Measurements from ENCODE around the gene AUTS2. TPM values are rescaled to one million over a fixed set of nuclear protein-coding genes. Genes with fewer than 3 reads are reported as not detected.

Gene AUTS2
- polyA plus RNA-seq, 3 donors = 0.08 to 0.35 TPM; not detected in 1

GRCh38 chr7:69596723-69597277, 1.5 kb upstream of the AUTS2 start:
- WGBS (ENCODE audit: insufficient coverage) = 0% methylated on average over 8 of the region's 16 CpGs
- H3K27me3 Mint-ChIP-seq (ENCODE audit: low read depth in 3 of 3) = peaks cover 40 to 55% (median 41%) of the 10 kb centered on the region in 3 donors
- H3K27me3 ChIP-seq (ENCODE audit: control insufficient read depth in 2 of 2, insufficient read depth in 2 of 2, low read length in 2 of 2) = peaks cover 20 to 48% of the 10 kb centered on the region in 2 donors
- H3K9me3 Mint-ChIP-seq = peaks cover 0 to 19% (median 2%) of the 10 kb centered on the region in 7 donors
- intact Hi-C loops (cut with micrococcal nuclease) = no loop called here
- no peaks in the 10 kb centered on the region for H3K79me2 ChIP-seq (ENCODE audit: insufficient read depth, low read length)
- DNase-seq = no peak
- peak overlapping the region; percentile 99 for H3K4me2 ChIP-seq (replicated peaks; ENCODE audit: extremely low read depth, low read length, poor library complexity, severe bottlenecking)
- peaks cover 0 to 1% of the 10 kb centered on the region in 2 donors for H3K9me3 ChIP-seq (replicated peaks in 1 of 2; ENCODE audit: control insufficient read depth in 1 of 2, insufficient read depth in 1 of 2, low read length in 2 of 2)
- TF ChIP-seq, protein P1, sequence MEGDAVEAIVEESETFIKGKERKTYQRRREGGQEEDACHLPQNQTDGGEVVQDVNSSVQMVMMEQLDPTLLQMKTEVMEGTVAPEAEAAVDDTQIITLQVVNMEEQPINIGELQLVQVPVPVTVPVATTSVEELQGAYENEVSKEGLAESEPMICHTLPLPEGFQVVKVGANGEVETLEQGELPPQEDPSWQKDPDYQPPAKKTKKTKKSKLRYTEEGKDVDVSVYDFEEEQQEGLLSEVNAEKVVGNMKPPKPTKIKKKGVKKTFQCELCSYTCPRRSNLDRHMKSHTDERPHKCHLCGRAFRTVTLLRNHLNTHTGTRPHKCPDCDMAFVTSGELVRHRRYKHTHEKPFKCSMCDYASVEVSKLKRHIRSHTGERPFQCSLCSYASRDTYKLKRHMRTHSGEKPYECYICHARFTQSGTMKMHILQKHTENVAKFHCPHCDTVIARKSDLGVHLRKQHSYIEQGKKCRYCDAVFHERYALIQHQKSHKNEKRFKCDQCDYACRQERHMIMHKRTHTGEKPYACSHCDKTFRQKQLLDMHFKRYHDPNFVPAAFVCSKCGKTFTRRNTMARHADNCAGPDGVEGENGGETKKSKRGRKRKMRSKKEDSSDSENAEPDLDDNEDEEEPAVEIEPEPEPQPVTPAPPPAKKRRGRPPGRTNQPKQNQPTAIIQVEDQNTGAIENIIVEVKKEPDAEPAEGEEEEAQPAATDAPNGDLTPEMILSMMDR (IDR thresholded peaks at IDR 0.05) = no peak
- peaks cover 0 to 2% of the 10 kb centered on the region in 2 donors for H3K36me3 Mint-ChIP-seq
- peak overlapping the region; percentile 78 to 84 for H3K4me3 Mint-ChIP-seq
- H3K36me3 ChIP-seq (replicated peaks in 1 of 2; ENCODE audit: control insufficient read depth in 1 of 2, insufficient read depth in 2 of 2, low read length in 2 of 2) = no peaks in the 10 kb centered on the region
- H4K20me1 ChIP-seq (ENCODE audit: insufficient read depth, low read length) = no peaks in the 10 kb centered on the region
- H3K4me1 Mint-ChIP-seq = peaks cover 24% of the 10 kb centered on the region
- H3K27ac Mint-ChIP-seq = peak overlapping the region in 1 of 7 donors; percentile 46
- peak overlapping the region; percentile 71 for H2AFZ ChIP-seq (ENCODE audit: insufficient read depth, low read depth, low read length, poor library complexity, severe bottlenecking)
- H3K4me1 ChIP-seq (ENCODE audit: control insufficient read depth in 1 of 2, insufficient read depth in 2 of 2, low read length in 2 of 2) = peaks cover 14 to 26% of the 10 kb centered on the region in 2 donors
- H3K9ac ChIP-seq (ENCODE audit: insufficient read depth, low read length, poor library complexity, severe bottlenecking) = no peak overlapping the region
- no peak overlapping the region for H3K27ac ChIP-seq (ENCODE audit: low read depth in 1 of 2, low read length in 2 of 2)
- peak overlapping the region in 2 of 3 experiments; percentile 45 to 92 for H3K4me3 ChIP-seq (replicated peaks in 1 of 3; ENCODE audit: low read depth in 2 of 3, low read length in 3 of 3)

DNA sequence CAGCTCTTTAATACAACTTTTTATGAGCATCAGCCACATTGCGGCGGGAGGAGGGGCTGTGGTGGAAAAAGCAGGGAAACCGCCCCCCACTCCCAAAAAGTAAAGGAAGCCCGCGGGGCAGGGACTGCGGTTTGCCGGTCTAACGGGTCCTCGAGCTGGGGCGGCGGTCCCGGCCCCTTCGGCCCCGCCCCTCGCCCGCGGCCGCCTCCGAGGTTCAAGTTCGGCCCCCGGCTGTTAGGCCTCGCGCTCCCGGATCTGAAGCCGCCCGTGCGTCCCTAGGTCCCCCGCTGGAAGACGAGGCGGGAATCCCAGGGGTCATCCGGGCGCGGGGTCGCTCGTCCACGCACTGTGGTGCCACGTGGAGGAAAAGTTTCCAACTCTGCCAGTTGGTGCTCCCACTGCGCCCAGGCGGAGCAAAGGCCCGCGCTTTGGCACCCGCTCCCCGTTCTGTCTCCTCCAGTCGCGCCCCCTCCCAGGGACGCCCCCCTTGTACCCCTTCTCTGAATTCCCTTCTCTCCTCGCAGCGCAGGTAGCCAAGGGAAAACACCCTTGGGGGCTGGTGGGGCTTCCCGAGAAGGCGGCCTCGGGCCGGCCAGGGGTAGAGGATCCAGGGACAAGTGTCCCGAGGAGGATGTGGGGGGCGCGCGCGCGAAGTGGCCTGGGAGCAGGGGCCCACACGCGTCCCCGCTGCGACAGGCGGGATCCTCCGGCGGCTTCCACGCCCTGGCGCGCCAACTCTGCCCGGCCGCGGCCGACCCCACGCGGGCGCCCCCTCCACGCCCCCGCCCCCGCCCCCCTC, 798 bp upstream of the AUTS2 start:
- Mint-ChIP-seq H3K27me3 (ENCODE audit: low read depth in 3 of 3) (peaks cover 39 to 55% (median 41%) of the 10 kb centered on the region in 3 donors), H3K27ac (no peak overlapping the region), H3K4me1 (peaks cover 24% of the 10 kb centered on the region), H3K36me3 (peaks cover 0 to 2% of the 10 kb centered on the region in 2 donors), H3K4me3 (peak overlapping the region; percentile 78 to 84), H3K9me3 (peaks cover 0 to 17% (median 2%) of the 10 kb centered on the region in 7 donors)
- H2AFZ ChIP-seq (ENCODE audit: insufficient read depth, low read depth, low read length, poor library complexity, severe bottlenecking) = peak overlapping the region; percentile 71
- H3K4me1 ChIP-seq (ENCODE audit: control insufficient read depth in 1 of 2, insufficient read depth in 2 of 2, low read length in 2 of 2) = peaks cover 14 to 26% of the 10 kb centered on the region in 2 donors
- H3K27me3 ChIP-seq (ENCODE audit: control insufficient read depth in 2 of 2, insufficient read depth in 2 of 2, low read length in 2 of 2) = peaks cover 20 to 48% of the 10 kb centered on the region in 2 donors
- H3K9ac ChIP-seq (ENCODE audit: insufficient read depth, low read length, poor library complexity, severe bottlenecking) = peak overlapping the region; percentile 4
- 1% methylated on average over 55 of the region's 78 CpGs for WGBS (ENCODE audit: insufficient coverage)
- H3K36me3 ChIP-seq (replicated peaks in 1 of 2; ENCODE audit: control insufficient read depth in 1 of 2, insufficient read depth in 2 of 2, low read length in 2 of 2) = no peaks in the 10 kb centered on the region
- intact Hi-C loops (cut with micrococcal nuclease) = no loop called here
- no peaks in the 10 kb centered on the region for H3K9me3 ChIP-seq (replicated peaks in 1 of 2; ENCODE audit: control insufficient read depth in 1 of 2, insufficient read depth in 1 of 2, low read length in 2 of 2)
- H3K79me2 ChIP-seq (ENCODE audit: insufficient read depth, low read length) = no peaks in the 10 kb centered on the region
- H3K4me2 ChIP-seq (replicated peaks; ENCODE audit: extremely low read depth, low read length, poor library complexity, severe bottlenecking) = peak overlapping the region; percentile 99
- H4K20me1 ChIP-seq (ENCODE audit: insufficient read depth, low read length) = no peaks in the 10 kb centered on the region
- TF ChIP-seq, protein P1 (IDR thresholded peaks at IDR 0.05) = no peak
- peak overlapping the region; percentile 45 to 92 (median 46) for H3K4me3 ChIP-seq (replicated peaks in 1 of 3; ENCODE audit: low read depth in 2 of 3, low read length in 3 of 3)
- H3K27ac ChIP-seq (ENCODE audit: low read depth in 1 of 2, low read length in 2 of 2) = no peak overlapping the region
- peak in 1 of 3 donors; percentile 3 for DNase-seq

Measured in CD14-positive monocyte (primary cell).